Astrocyte of the cerebellum (primary cell): Measurements from ENCODE around the gene TTC28.
A peak's percentile ranks its signal among the peaks of the same experiment; 100 is the strongest.
"Not testable (repeated sequence)": the region's sequence is repeated elsewhere in the genome, so short reads cannot be mapped to it uniquely, and the experiment has no call there.

Source experiments
- DNase-seq: peaks from one replicate; pipeline ENCODE4 v3.0.0-alpha.2; 2011; ENCODE audit warnings: low read depth
- H3K4me3 ChIP-seq: 2 replicates; pipeline ENCODE4 v1.5.1; 2011; ENCODE audit warnings: mild to moderate bottlenecking, low read depth, low read length, moderate library complexity
- in situ Hi-C: cut with HindIII; loops from 2 replicates; pipeline ENCODE4 v1.10.0; 2017; ENCODE audit warnings: low sequenced_read_pairs
- TF ChIP-seq, protein P1 (sequence below): IDR thresholded peaks from 2 replicates; pipeline ENCODE4 v1.5.1; 2012; ENCODE audit warnings: low read length, low read depth, moderate library complexity, mild to moderate bottlenecking; ENCODE audit errors: missing control alignments

Gene TTC28

GRCh38 chr22:28702891-28703290 is 23.3 kb upstream of the TTC28 start:
- in situ Hi-C loops, result no loop called here
- TF ChIP-seq, protein P1, sequence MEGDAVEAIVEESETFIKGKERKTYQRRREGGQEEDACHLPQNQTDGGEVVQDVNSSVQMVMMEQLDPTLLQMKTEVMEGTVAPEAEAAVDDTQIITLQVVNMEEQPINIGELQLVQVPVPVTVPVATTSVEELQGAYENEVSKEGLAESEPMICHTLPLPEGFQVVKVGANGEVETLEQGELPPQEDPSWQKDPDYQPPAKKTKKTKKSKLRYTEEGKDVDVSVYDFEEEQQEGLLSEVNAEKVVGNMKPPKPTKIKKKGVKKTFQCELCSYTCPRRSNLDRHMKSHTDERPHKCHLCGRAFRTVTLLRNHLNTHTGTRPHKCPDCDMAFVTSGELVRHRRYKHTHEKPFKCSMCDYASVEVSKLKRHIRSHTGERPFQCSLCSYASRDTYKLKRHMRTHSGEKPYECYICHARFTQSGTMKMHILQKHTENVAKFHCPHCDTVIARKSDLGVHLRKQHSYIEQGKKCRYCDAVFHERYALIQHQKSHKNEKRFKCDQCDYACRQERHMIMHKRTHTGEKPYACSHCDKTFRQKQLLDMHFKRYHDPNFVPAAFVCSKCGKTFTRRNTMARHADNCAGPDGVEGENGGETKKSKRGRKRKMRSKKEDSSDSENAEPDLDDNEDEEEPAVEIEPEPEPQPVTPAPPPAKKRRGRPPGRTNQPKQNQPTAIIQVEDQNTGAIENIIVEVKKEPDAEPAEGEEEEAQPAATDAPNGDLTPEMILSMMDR, result no peak
- DNase-seq, result no peak
- H3K4me3 ChIP-seq, result no peak overlapping the region

GRCh38 chr22:28693041-28693760 is 13.6 kb upstream of the TTC28 start:
- in situ Hi-C loops, DNase-seq, H3K4me3 ChIP-seq: not testable (repeated sequence)

GRCh38 chr22:28689796-28690195 is 10.2 kb upstream of the TTC28 start:
- DNase-seq, in situ Hi-C loops, H3K4me3 ChIP-seq: not testable (repeated sequence)

DNA sequence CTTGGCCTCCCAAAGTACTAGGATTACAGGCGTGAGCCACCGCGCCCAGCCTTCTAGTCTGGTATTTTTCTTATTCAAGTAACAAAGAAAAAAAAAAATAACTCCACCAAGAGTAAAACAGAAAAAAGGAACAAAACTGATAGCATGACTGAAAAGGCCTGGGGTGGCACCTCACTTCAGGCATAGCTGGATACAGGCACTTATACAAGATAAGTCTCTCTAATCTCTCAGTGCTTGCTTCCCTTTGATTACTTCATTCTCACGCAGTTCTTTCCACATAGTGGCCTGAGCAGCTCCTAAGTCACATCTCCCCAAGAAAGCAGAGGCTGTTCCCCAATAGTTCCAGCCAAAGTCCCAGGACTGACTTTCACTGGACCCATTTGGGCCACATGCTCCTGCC is 3.3 kb upstream of the TTC28 start:
- DNase-seq, in situ Hi-C loops, H3K4me3 ChIP-seq: not testable (repeated sequence)

DNA sequence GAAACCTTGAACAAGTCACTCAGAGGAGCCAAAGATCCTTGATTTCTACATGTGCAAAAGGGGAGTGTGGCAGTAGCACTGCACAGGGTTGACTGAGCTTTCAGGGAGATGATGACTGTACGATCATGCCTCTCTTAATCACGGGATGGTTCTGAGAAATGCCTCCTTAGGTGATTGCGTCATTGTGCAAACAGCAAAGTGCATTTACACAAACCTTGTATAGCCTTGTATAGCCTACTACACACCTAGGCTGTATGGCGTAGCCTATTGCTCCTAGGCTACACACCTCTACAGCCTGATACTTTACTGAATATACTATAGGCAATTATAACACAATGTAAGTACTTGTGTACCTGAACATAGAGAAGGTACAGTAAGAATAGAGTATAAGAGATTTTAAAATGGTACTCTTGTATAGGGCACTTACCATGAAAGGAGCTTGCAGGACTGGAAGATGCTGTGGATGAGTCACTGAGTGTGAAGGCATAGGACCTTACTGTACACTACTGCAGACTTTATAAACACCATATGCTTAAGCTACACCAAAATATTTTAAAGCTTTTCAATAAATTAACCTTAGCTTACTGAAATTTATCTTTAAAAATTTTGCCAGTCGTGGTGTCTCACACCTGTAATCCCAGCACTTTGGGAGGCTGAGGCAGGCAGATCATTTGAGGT is 1.3 kb upstream of the TTC28 start:
- in situ Hi-C loops, DNase-seq, H3K4me3 ChIP-seq: not testable (repeated sequence)

GRCh38 chr22:28678778-28679610 is 646 bp downstream of the TTC28 start:
- in situ Hi-C loops, DNase-seq: not testable (repeated sequence)
- peak overlapping the region; percentile 65 for H3K4me3 ChIP-seq

DNA sequence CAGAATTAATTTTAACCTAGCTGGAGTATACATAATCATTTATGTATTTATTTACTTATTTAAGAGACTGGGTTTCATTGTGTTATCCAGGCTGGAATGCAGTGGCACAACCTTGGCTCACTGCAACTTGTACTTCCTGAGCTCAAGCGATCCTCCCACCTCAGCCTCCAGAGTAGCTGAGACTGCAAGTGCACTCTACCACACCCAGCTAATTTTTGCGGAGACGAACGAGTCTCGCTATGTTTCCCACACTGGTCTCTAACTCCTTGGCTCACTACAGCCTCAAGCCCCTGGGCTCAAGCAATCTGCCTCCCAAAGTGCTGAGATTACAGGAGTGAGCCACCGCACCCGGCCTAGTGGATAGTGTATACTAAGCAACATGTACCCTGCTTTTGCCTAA is 1.5 kb downstream of the TTC28 start:
- not testable (repeated sequence) for H3K4me3 ChIP-seq

DNA sequence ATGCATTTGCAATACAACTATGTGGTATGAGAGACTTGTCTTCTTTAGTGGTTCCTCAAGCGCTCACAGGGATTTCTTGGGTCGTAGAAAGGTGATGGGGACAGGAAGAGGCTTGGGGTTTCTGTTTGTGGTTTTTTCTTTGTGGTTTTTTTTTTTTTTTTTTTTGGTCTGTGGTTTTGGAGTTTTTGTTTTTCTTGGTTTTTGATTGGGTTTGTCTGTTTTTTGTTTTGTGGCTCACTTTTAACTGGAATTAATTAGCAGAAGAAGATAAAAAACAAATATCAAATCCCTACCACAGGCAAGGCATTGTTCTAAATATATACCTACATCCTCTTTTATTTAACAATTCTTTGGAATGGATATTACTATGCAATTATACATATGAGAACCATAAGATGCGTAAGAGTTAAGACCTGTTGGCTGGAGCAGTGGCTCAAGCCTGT is 5.5 kb downstream of the TTC28 start:
- peak; percentile 49 for DNase-seq
- in situ Hi-C loops, result no loop called here
- TF ChIP-seq, protein P1, result no peak
- no peak overlapping the region for H3K4me3 ChIP-seq

More for the DNA sequence above, 1.5 kb downstream of the TTC28 start:
- DNase-seq, in situ Hi-C loops: not testable (repeated sequence)

- no peak for DNase-seq
- in situ Hi-C loops, result no loop called here
- TF ChIP-seq, protein P1, result no peak
- H3K4me3 ChIP-seq, result no peak overlapping the region
Observed at GRCh38 chr22:28670756-28671155, 8.9 kb downstream of the TTC28 start.
